ENCODE measurements around the gene DMWD.

DMWD gene, protein sequence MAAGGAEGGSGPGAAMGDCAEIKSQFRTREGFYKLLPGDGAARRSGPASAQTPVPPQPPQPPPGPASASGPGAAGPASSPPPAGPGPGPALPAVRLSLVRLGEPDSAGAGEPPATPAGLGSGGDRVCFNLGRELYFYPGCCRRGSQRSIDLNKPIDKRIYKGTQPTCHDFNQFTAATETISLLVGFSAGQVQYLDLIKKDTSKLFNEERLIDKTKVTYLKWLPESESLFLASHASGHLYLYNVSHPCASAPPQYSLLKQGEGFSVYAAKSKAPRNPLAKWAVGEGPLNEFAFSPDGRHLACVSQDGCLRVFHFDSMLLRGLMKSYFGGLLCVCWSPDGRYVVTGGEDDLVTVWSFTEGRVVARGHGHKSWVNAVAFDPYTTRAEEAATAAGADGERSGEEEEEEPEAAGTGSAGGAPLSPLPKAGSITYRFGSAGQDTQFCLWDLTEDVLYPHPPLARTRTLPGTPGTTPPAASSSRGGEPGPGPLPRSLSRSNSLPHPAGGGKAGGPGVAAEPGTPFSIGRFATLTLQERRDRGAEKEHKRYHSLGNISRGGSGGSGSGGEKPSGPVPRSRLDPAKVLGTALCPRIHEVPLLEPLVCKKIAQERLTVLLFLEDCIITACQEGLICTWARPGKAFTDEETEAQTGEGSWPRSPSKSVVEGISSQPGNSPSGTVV

GRCh38 chr19:45792470-45793177 is at the start of gene DMWD:
Gene DMWD (minus strand): TSS chr19:45792845. CDS start chr19:45792756, 89 bp downstream.
- DNase-seq (ENCODE audit: low read depth) = peak; percentile 99

GRCh38 chr19:45842198-45842597 is 49.6 kb upstream of the DMWD start:
- no peak for DNase-seq (ENCODE audit: low read depth)

DNA sequence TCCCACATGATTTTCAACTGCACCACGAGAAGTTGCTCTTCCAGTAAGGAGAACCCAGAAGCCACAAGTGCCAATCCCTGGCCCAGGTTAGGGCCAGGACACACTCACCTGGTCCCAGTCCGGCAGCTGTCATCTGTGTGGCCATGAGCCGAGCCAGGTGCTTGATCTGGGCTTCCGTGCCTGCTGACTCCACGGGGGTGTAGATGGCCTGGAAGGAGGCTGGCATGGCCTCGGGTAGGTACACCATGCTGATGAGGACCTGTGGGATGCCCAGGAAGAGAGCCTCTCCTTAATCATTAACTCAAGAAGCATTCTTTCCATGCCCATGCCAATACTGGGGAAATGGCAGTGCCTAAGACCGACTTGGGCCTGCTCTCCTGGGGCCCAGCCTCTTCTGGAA is 42.3 kb upstream of the DMWD start:
- no peak for DNase-seq (ENCODE audit: low read depth)

- DNase-seq (ENCODE audit: low read depth) = no peak
Measured at GRCh38 chr19:45828945-45829344, 36.3 kb upstream of the DMWD start.

GRCh38 chr19:45828523-45828922 is 35.9 kb upstream of the DMWD start:
- no peak for DNase-seq (ENCODE audit: low read depth)

DNA sequence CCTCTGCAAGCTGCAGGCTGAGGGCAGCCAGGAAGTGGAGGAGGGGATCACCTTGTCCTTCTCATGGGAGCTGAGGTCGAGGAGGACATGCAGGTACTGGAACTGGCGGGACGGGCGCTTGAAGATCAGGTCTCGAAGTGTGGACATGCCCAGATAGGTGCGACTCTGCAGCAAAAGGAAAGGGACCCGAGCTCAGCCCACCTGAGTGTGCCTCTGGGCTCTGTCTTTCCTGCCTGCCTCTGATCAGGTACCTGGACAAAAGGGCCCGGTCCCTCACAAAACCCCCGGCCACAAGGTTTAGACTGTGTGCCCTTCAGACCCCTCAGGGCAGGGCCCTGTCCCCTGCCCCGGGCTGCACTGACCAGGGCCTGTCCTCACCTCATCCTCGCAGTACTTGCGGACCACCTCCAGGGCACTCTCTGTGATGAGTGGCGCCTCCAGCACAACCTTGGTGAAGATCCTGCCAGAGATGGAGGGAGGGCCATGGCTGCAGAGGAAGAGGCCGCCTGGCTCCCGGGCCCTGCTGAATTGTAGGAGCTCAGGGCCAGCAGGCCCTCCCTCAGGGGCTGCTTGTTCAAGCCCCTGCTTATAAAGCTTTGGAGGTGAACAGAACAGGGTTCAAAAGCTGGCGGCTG is 34.9 kb upstream of the DMWD start:
- DNase-seq (ENCODE audit: low read depth) = no peak

DNA sequence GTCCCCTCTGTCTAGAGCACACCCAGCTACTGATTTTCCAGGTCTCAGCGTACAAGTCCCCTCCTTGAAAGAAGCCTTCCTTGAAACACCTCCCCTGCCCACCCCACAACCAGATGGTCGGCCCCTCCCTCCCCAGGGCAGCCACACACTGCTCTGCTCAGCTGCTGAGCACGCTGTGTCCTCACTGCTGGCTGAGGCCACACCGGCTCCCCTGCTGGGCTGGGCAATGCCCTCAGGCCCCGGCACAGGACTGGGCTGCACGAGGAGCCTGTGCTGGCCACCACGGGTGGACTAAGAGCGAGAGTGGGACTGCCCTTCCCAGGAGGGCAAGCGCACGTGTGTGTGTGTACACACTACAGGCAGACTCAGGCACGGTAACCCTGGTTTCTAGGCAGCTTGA is 34.3 kb upstream of the DMWD start:
- DNase-seq (ENCODE audit: low read depth) = no peak

GRCh38 chr19:45825917-45826893 is 33.6 kb upstream of the DMWD start:
- no peak for DNase-seq (ENCODE audit: low read depth)

GRCh38 chr19:45825263-45825605 is 32.6 kb upstream of the DMWD start:
- no peak for DNase-seq (ENCODE audit: low read depth)

DNA sequence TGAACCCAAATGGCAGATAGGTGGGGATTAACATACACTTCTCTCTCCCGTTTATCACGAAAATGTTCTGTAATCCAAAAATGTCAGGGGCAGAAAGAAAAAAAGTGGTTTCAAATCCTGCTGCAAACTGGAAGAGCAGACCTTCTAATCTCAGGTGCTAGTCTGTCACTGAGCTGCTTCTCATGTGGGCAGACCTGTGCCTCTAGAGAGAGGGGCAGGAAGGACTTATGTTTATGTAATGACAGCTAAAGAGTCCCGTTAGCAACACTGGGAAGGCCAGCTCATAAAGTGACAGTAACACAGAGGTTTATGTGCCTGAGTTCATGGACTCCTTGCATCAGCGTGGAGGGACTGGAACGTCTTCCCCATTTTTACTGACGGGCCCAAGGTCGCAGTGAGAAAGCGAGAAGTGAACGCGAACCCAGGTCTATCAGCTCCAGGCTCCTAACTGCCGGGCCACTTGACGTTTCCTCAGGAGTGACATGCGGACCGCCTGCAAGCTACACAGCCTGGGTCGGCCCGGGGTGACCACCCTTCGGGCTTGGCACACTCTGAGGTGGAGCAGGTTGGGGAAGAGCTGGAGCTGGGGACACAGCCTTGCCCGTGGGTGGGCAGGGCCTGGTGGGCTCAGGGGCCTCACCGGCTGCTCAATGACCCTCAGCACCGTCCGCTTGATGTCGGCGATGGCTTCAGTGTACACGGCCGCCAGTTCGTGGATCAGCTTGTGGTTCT is 32.1 kb upstream of the DMWD start:
- no peak for DNase-seq (ENCODE audit: low read depth)

DNA sequence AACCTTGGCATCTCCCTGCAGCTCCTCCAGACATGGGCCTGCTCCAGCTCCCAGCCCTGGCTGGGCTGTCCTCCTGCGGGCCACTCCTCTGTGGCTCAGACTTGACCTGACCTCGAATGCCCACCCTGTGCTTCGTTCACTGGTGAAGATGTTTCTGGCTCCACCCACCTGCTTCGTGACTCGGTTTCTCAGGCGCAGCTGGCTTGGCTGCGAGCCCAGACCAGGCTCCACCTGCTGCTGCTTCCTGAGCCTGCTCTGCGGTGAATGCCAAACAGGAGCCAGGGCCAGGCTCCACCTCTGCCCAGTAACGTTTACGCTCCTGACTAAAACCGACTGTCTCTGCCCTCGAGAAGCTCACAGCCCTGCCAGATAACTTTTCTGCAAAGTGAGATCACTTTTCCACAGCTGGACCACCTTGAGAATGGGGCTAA is 31.4 kb upstream of the DMWD start:
- DNase-seq (ENCODE audit: low read depth) = no peak

GRCh38 chr19:45823182-45823581 is 30.5 kb upstream of the DMWD start:
- DNase-seq (ENCODE audit: low read depth) = no peak

DNA sequence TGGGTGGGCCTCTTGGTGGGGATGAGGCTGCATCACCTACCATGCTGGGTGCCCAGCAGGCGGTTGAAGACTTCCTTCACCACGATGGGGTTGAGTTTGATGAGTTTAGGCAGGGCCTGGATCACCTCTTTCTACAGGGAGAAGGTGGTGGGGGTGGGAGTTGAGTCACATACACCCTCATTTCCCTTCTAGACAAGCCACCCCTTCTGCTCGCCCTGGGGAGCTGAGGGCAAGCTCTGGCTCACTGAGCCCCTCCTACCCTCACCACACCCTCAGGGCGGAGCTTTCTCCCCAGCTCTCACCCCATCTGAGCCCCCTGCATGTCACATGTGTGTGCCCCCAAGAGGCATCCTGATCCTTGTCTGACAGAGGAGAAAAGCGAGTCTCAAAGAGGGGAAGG is 30.1 kb upstream of the DMWD start:
- DNase-seq (ENCODE audit: low read depth) = no peak

DNA sequence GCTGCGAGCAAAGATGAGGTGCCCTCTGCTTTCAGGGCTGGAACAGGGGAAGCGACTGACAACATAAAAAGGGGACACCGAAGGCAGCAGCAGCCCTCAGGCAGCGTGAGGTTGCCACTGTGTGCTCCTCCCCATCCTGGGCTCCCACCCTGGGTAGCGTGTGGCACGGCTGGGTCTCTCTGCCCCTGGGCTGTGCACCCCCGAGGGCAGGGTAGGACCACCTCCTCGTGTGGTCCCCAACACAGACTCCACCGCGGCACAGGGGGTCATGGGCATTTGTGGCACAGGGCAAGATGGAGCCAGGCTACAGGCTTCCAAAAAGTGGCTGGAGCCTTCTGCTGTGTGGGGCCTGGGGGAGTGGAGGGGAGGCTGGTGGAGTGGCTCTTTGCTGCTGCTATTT is 28.9 kb upstream of the DMWD start:
- DNase-seq (ENCODE audit: low read depth) = no peak

GRCh38 chr19:45821103-45821521 is 28.5 kb upstream of the DMWD start:
- DNase-seq (ENCODE audit: low read depth) = no peak

DNA sequence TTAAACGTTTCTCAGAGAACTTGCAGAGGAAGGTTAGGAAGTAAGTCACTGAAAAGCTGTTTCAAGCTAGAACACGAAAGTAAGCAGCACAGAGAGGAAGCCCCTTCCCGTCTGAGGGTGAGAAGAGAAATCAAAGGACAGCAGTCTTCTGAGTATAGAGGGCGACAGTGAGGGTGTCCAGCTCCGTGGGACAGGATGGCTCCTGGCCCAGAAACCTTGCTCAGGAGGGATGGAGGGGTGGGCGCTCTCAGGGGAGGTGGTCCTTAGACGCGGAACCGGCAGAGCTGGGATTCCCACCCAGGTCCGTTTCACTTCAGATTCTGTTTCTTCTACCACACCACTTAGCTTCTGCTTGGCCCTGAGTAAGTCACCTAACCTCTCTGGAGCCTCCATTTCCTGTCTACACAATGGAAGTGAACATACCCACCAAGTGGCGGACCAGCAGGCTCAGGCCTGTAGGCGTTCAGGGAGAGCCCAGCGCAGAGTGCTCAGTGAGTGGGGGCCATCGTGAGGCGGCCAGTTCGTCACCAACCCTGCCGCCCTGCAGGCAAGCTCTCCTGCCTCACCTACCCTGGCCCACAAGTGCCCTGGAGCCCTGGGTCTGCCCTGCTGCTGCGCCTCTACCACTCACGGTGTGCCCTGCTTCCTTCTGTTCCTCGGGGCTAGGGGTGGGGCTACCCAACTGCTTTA is 27.9 kb upstream of the DMWD start:
- no peak for DNase-seq (ENCODE audit: low read depth)

DNA sequence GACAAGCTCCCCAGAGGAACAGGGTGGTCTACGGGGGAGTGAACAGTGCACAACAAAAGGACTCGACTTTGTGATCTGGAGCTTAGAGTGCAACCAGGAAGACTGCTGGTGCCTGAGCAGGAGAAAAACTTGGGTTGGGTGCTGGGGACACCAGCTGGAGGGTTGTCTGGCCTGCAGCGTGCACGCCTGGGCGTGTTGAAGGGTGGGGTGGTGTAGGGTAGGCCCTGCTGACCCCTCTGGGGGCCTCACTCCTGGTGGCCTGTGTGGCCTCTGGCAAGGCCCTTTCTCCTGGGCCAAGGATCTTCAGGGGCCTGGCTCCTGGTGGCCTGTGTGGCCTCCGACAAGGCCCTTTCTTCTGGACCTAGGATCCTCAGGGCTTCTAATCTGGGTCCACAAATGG is 27.1 kb upstream of the DMWD start:
- DNase-seq (ENCODE audit: low read depth) = no peak

DNA sequence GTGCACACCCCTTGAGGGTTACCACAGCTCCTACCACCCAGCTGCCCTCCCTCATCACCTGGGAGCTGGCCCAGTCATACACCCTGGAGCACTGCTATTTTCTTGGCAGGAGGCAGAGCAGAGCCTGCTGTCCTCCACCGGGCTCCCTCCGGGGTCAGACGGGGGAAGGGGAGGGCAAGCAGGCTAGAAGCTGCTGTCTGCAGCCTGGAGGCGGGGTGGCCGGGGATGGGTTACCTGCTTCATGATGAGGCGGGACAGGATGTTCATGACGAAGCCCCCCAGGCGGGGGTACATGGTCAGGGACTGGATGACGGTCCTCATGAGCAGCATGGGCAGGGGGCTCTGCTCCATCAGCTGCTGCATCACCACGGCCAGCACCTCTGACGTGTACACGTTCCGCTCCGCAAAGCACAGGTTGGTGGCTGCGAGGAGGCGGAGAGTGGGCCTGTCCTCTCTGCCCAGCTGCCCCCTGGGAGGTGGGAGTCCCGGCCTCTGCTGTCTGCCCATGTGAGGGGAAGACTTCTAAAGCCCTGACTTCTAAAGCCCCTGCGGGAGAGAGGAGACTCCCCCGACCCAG is 25.2 kb upstream of the DMWD start:
- DNase-seq (ENCODE audit: low read depth) = no peak

GRCh38 chr19:45817010-45817724 is 24.5 kb upstream of the DMWD start:
- DNase-seq (ENCODE audit: low read depth) = peak; percentile 93
